K562 (cell line): Measurements from ENCODE around the gene SKOR1. TPM values are rescaled to one million over a fixed set of nuclear protein-coding genes. Genes with fewer than 3 reads are reported as not detected.

Experiments used
- BRF1 ChIP-seq: IDR thresholded peaks from 3 replicates; pipeline ENCODE4 v1.6.1; 2011; ENCODE audit warnings: borderline replicate concordance, mild to moderate bottlenecking; ENCODE audit not compliant: insufficient read length; ENCODE audit errors: extremely low read depth
- ZNF140 ChIP-seq: fragments of 250-450 bp; sonication (Bioruptor Pico); IDR thresholded peaks from 2 replicates; pipeline ENCODE4 v1.8.0; 2021; ENCODE audit warnings: moderate library complexity, mild to moderate bottlenecking, inconsistent platforms
- polyA plus RNA-seq, 8 experiments: library from polyadenylated mRNA; depleted of rRNA in 4 of 8; stranded (reverse) in 5 of 8; unstranded in 3 of 8; fragments of >200 nt; fragmentation: Nextera tagmentation in 2 of 8; fragmentation: Illumina TruSeq in 1 of 8; extraction: Ambion mirVana in 2 of 8; extraction: Trizol in 1 of 8; gene quantifications; 2 replicates each; pipeline versions ENCODE4 v1.2.1 to v1.2.3, GENCODE V29; 2011 to 2014; ENCODE audit warnings: inconsistent platforms in 1 of 8, missing spikeins in 1 of 8
- total RNA-seq, 7 experiments: library from RNA; depleted of rRNA in 6 of 7; stranded (reverse); fragments of >200 nt in 6 of 7; fragmentation: Illumina TruSeq in 2 of 7; extraction: Trizol in 2 of 7; gene quantifications; 2 replicates each; pipeline versions ENCODE4 v1.2.1 to v1.2.3, GENCODE V29; 2011 to 2021; ENCODE audit warnings: low replicate concordance in 1 of 7
- TF ChIP-seq, protein P1 (sequence below), 2 experiments: fragments of 250-450 bp in 1 of 2; fragments of 450-650 bp in 1 of 2; sonication (Bioruptor Pico) in 1 of 2; IDR thresholded peaks; 2 replicates each; pipeline versions ENCODE4 v1.6.1 to v1.8.0; 2016 to 2021; ENCODE audit warnings: mild to moderate bottlenecking in 2 of 2, moderate library complexity in 2 of 2, missing compliant biosample characterization in 1 of 2, missing genetic modification characterization in 1 of 2
- TF ChIP-seq, protein P2 (sequence below), 3 experiments: fragments of 200-800 bp in 1 of 3; fragments of 250-450 bp in 1 of 3; fragments of 450-650 bp in 1 of 3; sonication (Bioruptor Pico) in 1 of 3; sonication (Bioruptor generic) in 1 of 3; formaldehyde crosslinking in 1 of 3; IDR thresholded peaks; 2 replicates each; pipeline versions ENCODE4 v1.6.1 to v1.8.0; 2016 to 2022; ENCODE audit warnings: mild to moderate bottlenecking in 2 of 3, missing genetic modification characterization in 2 of 3, missing compliant biosample characterization in 1 of 3, moderate library complexity in 1 of 3

SKOR1 gene
- total and polyA plus RNA-seq, 9 of the 15 experiments (the other 6 are each of a cell fraction or from before 2014, with no cell fraction given), result 0.04 to 0.41 (median 0.09) TPM; not detected in 3

DNA sequence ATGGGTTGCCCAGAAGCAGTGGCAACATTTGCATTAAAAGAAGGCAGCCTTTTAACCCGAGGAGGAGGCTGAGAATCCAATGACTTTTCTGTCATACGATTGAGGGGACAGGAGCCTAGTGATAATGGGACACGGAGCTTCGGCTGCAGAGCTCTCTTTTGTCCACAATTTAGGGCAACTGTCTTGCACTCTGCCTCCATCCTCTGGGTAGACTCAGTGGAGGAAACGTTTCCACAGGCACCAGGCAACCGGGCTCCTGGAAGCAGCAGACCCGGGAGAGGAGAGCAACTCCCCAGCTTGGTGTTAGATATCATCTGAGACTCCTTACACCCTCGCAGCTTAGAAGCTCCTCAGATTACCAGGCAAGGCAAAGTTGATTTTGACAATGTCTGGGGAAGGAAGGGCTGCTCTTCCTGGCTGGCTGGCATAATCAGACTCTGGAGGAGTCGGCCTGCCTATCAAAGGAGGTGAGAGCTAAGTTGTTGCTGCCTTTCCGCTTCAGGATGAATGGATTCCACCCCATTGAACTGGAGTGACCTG lies 58.0 kb downstream of the SKOR1 start (continued):
- TF ChIP-seq, protein P1, sequence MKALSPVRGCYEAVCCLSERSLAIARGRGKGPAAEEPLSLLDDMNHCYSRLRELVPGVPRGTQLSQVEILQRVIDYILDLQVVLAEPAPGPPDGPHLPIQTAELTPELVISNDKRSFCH (CRISPR knock-in tag; IDR thresholded peaks at IDR 0.05), result no peak
- TF ChIP-seq, protein P1 (tag; IDR thresholded peaks at IDR 0.05), result 0 out of 2 replicates have a peak, but pooled peaks have one; percentile 26
- TF ChIP-seq, protein P2, sequence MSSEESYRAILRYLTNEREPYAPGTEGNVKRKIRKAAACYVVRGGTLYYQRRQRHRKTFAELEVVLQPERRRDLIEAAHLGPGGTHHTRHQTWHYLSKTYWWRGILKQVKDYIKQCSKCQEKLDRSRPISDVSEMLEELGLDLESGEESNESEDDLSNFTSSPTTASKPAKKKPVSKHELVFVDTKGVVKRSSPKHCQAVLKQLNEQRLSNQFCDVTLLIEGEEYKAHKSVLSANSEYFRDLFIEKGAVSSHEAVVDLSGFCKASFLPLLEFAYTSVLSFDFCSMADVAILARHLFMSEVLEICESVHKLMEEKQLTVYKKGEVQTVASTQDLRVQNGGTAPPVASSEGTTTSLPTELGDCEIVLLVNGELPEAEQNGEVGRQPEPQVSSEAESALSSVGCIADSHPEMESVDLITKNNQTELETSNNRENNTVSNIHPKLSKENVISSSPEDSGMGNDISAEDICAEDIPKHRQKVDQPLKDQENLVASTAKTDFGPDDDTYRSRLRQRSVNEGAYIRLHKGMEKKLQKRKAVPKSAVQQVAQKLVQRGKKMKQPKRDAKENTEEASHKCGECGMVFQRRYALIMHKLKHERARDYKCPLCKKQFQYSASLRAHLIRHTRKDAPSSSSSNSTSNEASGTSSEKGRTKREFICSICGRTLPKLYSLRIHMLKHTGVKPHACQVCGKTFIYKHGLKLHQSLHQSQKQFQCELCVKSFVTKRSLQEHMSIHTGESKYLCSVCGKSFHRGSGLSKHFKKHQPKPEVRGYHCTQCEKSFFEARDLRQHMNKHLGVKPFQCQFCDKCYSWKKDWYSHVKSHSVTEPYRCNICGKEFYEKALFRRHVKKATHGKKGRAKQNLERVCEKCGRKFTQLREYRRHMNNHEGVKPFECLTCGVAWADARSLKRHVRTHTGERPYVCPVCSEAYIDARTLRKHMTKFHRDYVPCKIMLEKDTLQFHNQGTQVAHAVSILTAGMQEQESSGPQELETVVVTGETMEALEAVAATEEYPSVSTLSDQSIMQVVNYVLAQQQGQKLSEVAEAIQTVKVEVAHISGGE (CRISPR knock-in tag; IDR thresholded peaks at IDR 0.05), result peak in 1 of 3 experiments; percentile 59; a peak in 2 of 6 replicates
- TF ChIP-seq ZNF140 (CRISPR knock-in tag) (no peak), BRF1 (no peak)
